WTC11 (cell line): Measurements from ENCODE around the gene DNAH9. TPM values are rescaled to one million over a fixed set of nuclear protein-coding genes. Genes with fewer than 3 reads are reported as not detected.
A peak's percentile ranks its signal among the peaks of the same experiment; 100 is the strongest.

Experiments
- ATAC-seq: fragments of 200-7000 bp; cut with Tn5 transposase; 2 replicates; pipeline ENCODE4 v1.10.0; 2021; ENCODE audit warnings: mild to moderate bottlenecking, moderate library complexity
- CTCF ChIA-PET: fragments of 300-600 bp; sonication (Branson Sonifier 250); formaldehyde crosslinking; loops from one replicate; lab custom pipeline; 2021; ENCODE audit warnings: antibody characterized with exemption; lab: Charles Lee
- POLR2A ChIA-PET: fragments of 350-600 bp; sonication (Branson Sonifier 250); formaldehyde crosslinking; loops from one replicate; lab custom pipeline; 2021; ENCODE audit warnings: antibody characterized with exemption; lab: Charles Lee
- DNase-seq: peaks from one replicate; pipeline ENCODE4 v3.0.0; 2021; ENCODE audit warnings: low spot score
- H3K27ac Mint-ChIP-seq: 2 replicates; pipeline ENCODE4 v1.8.0; 2021; ENCODE audit warnings: mixed read lengths
- H3K27me3 Mint-ChIP-seq: 2 replicates; pipeline ENCODE4 v1.8.0; 2021; ENCODE audit warnings: low read depth, mild to moderate bottlenecking, moderate library complexity, mixed read lengths
- H3K36me3 Mint-ChIP-seq: 2 replicates; pipeline ENCODE4 v1.8.0; 2021; ENCODE audit warnings: mixed read lengths
- H3K4me1 Mint-ChIP-seq: 2 replicates; pipeline ENCODE4 v1.8.0; 2022; ENCODE audit warnings: mixed read lengths
- H3K4me3 Mint-ChIP-seq: 2 replicates; pipeline ENCODE4 v1.8.0; 2021; ENCODE audit warnings: mild to moderate bottlenecking, moderate library complexity, mixed read lengths
- H3K9me3 Mint-ChIP-seq: 2 replicates; pipeline ENCODE4 v1.8.0; 2021; ENCODE audit warnings: mixed read lengths
- CREM ChIP-seq: sonication (generic); formaldehyde crosslinking; IDR thresholded peaks from 2 replicates; pipeline ENCODE4 v1.8.1; 2022; ENCODE audit warnings: mild to moderate bottlenecking, missing genetic modification reagents, moderate library complexity
- CTCF ChIP-seq: fragments of 200-600 bp; IDR thresholded peaks from 2 replicates; pipeline ENCODE4 v1.8.0; 2022; ENCODE audit warnings: antibody characterized with exemption
- ELF4 ChIP-seq: sonication (generic); formaldehyde crosslinking; IDR thresholded peaks from 2 replicates; pipeline ENCODE4 v1.8.1; 2022; ENCODE audit warnings: low read depth, mild to moderate bottlenecking, moderate library complexity, missing genetic modification reagents
- ESRRA ChIP-seq: sonication (generic); formaldehyde crosslinking; IDR thresholded peaks from 2 replicates; pipeline ENCODE4 v1.8.1; 2022; ENCODE audit warnings: mild to moderate bottlenecking, missing genetic modification reagents, borderline replicate concordance
- FOXP4 ChIP-seq: sonication (generic); formaldehyde crosslinking; IDR thresholded peaks from 2 replicates; pipeline ENCODE4 v1.8.0; 2022; ENCODE audit warnings: mild to moderate bottlenecking, missing genetic modification reagents
- GTF2I ChIP-seq: fragments of 250-450 bp; sonication (Bioruptor Pico); conservative IDR thresholded peaks from 2 replicates; pipeline ENCODE4 v1.4.0; 2021; ENCODE audit warnings: mild to moderate bottlenecking
- HMGA2 ChIP-seq: fragments of 250-450 bp; sonication (Bioruptor Pico); IDR thresholded peaks from 2 replicates; pipeline ENCODE4 v1.4.0; 2021; ENCODE audit warnings: mild to moderate bottlenecking, moderate library complexity
- JUN ChIP-seq: sonication (generic); formaldehyde crosslinking; IDR thresholded peaks from 2 replicates; pipeline ENCODE4 v1.8.0; 2023; ENCODE audit warnings: mild to moderate bottlenecking, missing genetic modification reagents
- MXD4 ChIP-seq: fragments of 250-450 bp; sonication (Bioruptor Pico); IDR thresholded peaks from 2 replicates; pipeline ENCODE4 v1.8.0; 2021; ENCODE audit warnings: mild to moderate bottlenecking, moderate library complexity, borderline replicate concordance
- NFE2L1 ChIP-seq: sonication (generic); formaldehyde crosslinking; IDR thresholded peaks from 2 replicates; pipeline ENCODE4 v1.8.1; 2023; ENCODE audit warnings: missing genetic modification reagents
- NR2C2 ChIP-seq: sonication (generic); formaldehyde crosslinking; IDR thresholded peaks from 2 replicates; pipeline ENCODE4 v1.8.0; 2022; ENCODE audit warnings: mild to moderate bottlenecking, missing genetic modification reagents
- PRRX2 ChIP-seq: fragments of 250-450 bp; sonication (Bioruptor Pico); IDR thresholded peaks from 2 replicates; pipeline ENCODE4 v1.8.0; 2021; ENCODE audit warnings: mild to moderate bottlenecking
- RORB ChIP-seq: fragments of 250-450 bp; sonication (Bioruptor Pico); IDR thresholded peaks from 2 replicates; pipeline ENCODE4 v1.9.0; 2021; ENCODE audit warnings: mild to moderate bottlenecking
- TCF7 ChIP-seq: sonication (generic); formaldehyde crosslinking; IDR thresholded peaks from 2 replicates; pipeline ENCODE4 v1.8.0; 2022; ENCODE audit warnings: mild to moderate bottlenecking, low read depth, missing genetic modification reagents, moderate library complexity
- ZNF263 ChIP-seq: sonication (generic); formaldehyde crosslinking; IDR thresholded peaks from 2 replicates; pipeline ENCODE4 v1.8.1; 2022; ENCODE audit warnings: low read depth, mild to moderate bottlenecking, moderate library complexity, missing genetic modification reagents
- ZSCAN18 ChIP-seq: fragments of 250-450 bp; sonication (Bioruptor Pico); IDR thresholded peaks from 2 replicates; pipeline ENCODE4 v2.1.2; 2022; ENCODE audit warnings: mild to moderate bottlenecking, moderate library complexity
- total RNA-seq: library from RNA; stranded (reverse); gene quantifications from 3 replicates; pipeline ENCODE4 v1.2.3, GENCODE V29; 2021
- TF ChIP-seq, protein P1 (sequence below): fragments of 250-450 bp; sonication (Bioruptor Pico); IDR thresholded peaks from 2 replicates; pipeline ENCODE4 v1.9.0; 2021; ENCODE audit warnings: mild to moderate bottlenecking
- TF ChIP-seq, protein P2 (sequence below): sonication (generic); formaldehyde crosslinking; IDR thresholded peaks from 2 replicates; pipeline ENCODE4 v1.8.1; 2022; ENCODE audit warnings: missing genetic modification reagents, borderline replicate concordance
- TF ChIP-seq, protein P3 (sequence below): sonication (generic); formaldehyde crosslinking; IDR thresholded peaks from 2 replicates; pipeline ENCODE4 v1.8.1; 2023; ENCODE audit warnings: mild to moderate bottlenecking, missing genetic modification reagents
- TF ChIP-seq, protein P4 (sequence below): sonication (generic); formaldehyde crosslinking; IDR thresholded peaks from 2 replicates; pipeline ENCODE4 v1.8.1; 2023; ENCODE audit warnings: mild to moderate bottlenecking, missing genetic modification reagents, borderline replicate concordance

The DNAH9 gene
- total RNA-seq, 1 experiment from 2014 or later = 0.31 TPM

- DNase-seq (peak; percentile 38), ATAC-seq (peak; percentile 77)
- Mint-ChIP-seq H3K9me3 (peaks cover 51% of the 10 kb centered on the region), H3K4me1 (no peaks in the 10 kb centered on the region), H3K36me3 (peaks cover 10% of the 10 kb centered on the region), H3K27ac (no peak overlapping the region), H3K27me3 (peaks cover 4% of the 10 kb centered on the region; the same call in 1 of the 2 replicates), H3K4me3 (no peak overlapping the region)
- ChIA-PET CTCF (no interaction called here), POLR2A (no interaction called here)
- TF ChIP-seq GTF2I (CRISPR knock-in tag) (no peak), CTCF (peak; percentile 28; the same call in 1 of the 2 replicates), TCF7 (CRISPR knock-in tag) (no peak), ZNF263 (no peak), CREM (no peak), ESRRA (CRISPR knock-in tag) (no peak), NFE2L1 (CRISPR knock-in tag) (no peak)
These were observed 311.1 kb downstream of the DNAH9 start for GRCh38 chr17:11909348-11909747.

DNA sequence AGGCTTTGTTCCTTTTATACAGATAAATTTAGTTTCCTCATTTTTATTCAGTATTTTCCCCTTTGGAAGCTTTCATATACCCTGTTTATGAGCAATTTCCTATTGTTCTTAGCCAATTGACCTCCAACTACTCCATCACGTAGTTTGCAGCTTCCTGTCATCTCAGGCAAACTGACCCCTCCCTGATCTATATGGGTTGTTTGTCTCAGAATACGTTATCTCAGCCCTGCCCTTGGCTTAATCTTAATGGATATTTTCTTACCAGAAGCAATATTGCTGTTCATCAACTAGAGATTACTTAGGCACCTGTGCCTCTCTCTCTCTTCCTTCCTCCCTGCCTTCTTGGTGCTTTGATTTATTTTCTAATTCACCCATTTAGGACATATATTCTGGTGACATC lies 317.8 kb downstream of the DNAH9 start:
- Mint-ChIP-seq H3K36me3 (peaks cover 11% of the 10 kb centered on the region), H3K27me3 (peaks cover 4% of the 10 kb centered on the region), H3K27ac (no peak overlapping the region), H3K4me1 (no peaks in the 10 kb centered on the region), H3K9me3 (peaks cover 36% of the 10 kb centered on the region), H3K4me3 (no peak overlapping the region)
- ATAC-seq (no peak), DNase-seq (no peak)
- TF ChIP-seq PRRX2 (CRISPR knock-in tag) (no peak), MXD4 (no peak), ELF4 (no peak), HMGA2 (CRISPR knock-in tag) (no peak)
- TF ChIP-seq, protein P1, sequence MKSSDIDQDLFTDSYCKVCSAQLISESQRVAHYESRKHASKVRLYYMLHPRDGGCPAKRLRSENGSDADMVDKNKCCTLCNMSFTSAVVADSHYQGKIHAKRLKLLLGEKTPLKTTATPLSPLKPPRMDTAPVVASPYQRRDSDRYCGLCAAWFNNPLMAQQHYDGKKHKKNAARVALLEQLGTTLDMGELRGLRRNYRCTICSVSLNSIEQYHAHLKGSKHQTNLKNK = no peak
- ChIA-PET POLR2A (no interaction called here), CTCF (no interaction called here)

- ATAC-seq (no peak), DNase-seq (no peak)
- peaks cover 28% of the 10 kb centered on the region for H3K9me3 Mint-ChIP-seq
- H3K4me1 Mint-ChIP-seq = no peaks in the 10 kb centered on the region
- no peak overlapping the region for H3K27ac Mint-ChIP-seq
- peaks cover 6% of the 10 kb centered on the region; the same call in 1 of the 2 replicates for H3K36me3 Mint-ChIP-seq
- ChIA-PET CTCF (no interaction called here), POLR2A (no interaction called here)
- H3K4me3 Mint-ChIP-seq = no peak overlapping the region
- H3K27me3 Mint-ChIP-seq = no peaks in the 10 kb centered on the region; the same call in none of the 2 replicates
- no peak for TF ChIP-seq FOXP4 (CRISPR knock-in tag)
- TF ChIP-seq, protein P2, sequence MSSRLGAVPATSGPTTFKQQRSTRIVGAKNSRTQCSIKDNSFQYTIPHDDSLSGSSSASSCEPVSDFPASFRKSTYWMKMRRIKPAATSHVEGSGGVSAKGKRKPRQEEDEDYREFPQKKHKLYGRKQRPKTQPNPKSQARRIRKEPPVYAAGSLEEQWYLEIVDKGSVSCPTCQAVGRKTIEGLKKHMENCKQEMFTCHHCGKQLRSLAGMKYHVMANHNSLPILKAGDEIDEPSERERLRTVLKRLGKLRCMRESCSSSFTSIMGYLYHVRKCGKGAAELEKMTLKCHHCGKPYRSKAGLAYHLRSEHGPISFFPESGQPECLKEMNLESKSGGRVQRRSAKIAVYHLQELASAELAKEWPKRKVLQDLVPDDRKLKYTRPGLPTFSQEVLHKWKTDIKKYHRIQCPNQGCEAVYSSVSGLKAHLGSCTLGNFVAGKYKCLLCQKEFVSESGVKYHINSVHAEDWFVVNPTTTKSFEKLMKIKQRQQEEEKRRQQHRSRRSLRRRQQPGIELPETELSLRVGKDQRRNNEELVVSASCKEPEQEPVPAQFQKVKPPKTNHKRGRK (CRISPR knock-in tag) = no peak
- no peak for TF ChIP-seq NR2C2 (CRISPR knock-in tag)
- no peak for TF ChIP-seq JUN
- TF ChIP-seq, protein P3, sequence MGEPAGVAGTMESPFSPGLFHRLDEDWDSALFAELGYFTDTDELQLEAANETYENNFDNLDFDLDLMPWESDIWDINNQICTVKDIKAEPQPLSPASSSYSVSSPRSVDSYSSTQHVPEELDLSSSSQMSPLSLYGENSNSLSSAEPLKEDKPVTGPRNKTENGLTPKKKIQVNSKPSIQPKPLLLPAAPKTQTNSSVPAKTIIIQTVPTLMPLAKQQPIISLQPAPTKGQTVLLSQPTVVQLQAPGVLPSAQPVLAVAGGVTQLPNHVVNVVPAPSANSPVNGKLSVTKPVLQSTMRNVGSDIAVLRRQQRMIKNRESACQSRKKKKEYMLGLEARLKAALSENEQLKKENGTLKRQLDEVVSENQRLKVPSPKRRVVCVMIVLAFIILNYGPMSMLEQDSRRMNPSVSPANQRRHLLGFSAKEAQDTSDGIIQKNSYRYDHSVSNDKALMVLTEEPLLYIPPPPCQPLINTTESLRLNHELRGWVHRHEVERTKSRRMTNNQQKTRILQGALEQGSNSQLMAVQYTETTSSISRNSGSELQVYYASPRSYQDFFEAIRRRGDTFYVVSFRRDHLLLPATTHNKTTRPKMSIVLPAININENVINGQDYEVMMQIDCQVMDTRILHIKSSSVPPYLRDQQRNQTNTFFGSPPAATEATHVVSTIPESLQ = no peak
- no peak for TF ChIP-seq RORB
- TF ChIP-seq ZSCAN18 (CRISPR knock-in tag) = no peak
- TF ChIP-seq, protein P4, sequence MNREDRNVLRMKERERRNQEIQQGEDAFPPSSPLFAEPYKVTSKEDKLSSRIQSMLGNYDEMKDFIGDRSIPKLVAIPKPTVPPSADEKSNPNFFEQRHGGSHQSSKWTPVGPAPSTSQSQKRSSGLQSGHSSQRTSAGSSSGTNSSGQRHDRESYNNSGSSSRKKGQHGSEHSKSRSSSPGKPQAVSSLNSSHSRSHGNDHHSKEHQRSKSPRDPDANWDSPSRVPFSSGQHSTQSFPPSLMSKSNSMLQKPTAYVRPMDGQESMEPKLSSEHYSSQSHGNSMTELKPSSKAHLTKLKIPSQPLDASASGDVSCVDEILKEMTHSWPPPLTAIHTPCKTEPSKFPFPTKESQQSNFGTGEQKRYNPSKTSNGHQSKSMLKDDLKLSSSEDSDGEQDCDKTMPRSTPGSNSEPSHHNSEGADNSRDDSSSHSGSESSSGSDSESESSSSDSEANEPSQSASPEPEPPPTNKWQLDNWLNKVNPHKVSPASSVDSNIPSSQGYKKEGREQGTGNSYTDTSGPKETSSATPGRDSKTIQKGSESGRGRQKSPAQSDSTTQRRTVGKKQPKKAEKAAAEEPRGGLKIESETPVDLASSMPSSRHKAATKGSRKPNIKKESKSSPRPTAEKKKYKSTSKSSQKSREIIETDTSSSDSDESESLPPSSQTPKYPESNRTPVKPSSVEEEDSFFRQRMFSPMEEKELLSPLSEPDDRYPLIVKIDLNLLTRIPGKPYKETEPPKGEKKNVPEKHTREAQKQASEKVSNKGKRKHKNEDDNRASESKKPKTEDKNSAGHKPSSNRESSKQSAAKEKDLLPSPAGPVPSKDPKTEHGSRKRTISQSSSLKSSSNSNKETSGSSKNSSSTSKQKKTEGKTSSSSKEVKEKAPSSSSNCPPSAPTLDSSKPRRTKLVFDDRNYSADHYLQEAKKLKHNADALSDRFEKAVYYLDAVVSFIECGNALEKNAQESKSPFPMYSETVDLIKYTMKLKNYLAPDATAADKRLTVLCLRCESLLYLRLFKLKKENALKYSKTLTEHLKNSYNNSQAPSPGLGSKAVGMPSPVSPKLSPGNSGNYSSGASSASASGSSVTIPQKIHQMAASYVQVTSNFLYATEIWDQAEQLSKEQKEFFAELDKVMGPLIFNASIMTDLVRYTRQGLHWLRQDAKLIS = no peak
These were observed 319.1 kb downstream of the DNAH9 start for GRCh38 chr17:11917415-11917814.
